Loucy (cell line): ENCODE data around the gene ADORA2A.

Experiments
- H2AFZ ChIP-seq: fragments of 200-600 bp; sonication (generic); 2 replicates; pipeline ENCODE4 v1.6.0; 2016; ENCODE audit warnings: antibody characterized with exemption, mild to moderate bottlenecking, low read length, moderate library complexity
- H3F3A ChIP-seq: fragments of 200-600 bp; 2 replicates; pipeline ENCODE4 v1.6.0; 2016; ENCODE audit warnings: antibody characterized with exemption, low read depth, mild to moderate bottlenecking
- H3K27me3 ChIP-seq: fragments of 200-600 bp; sonication (generic); 2 replicates; pipeline ENCODE4 v1.6.1; 2014; ENCODE audit warnings: low read length, mild to moderate bottlenecking; ENCODE audit not compliant: insufficient read depth, poor library complexity, severe bottlenecking
- H3K36me3 ChIP-seq: fragments of 200-600 bp; sonication (generic); 2 replicates; pipeline ENCODE4 v1.6.1; 2016; ENCODE audit warnings: low read length; ENCODE audit not compliant: insufficient read depth
- H3K4me1 ChIP-seq: fragments of 200-600 bp; sonication (generic); 2 replicates; pipeline ENCODE4 v1.5.1; 2014; ENCODE audit warnings: low read length, mild to moderate bottlenecking; ENCODE audit not compliant: insufficient read depth, poor library complexity, severe bottlenecking
- H3K4me2 ChIP-seq: fragments of 200-600 bp; sonication (generic); 2 replicates; pipeline ENCODE4 v1.6.0; 2014; ENCODE audit warnings: antibody characterized with exemption, low read length, low read depth, mild to moderate bottlenecking; ENCODE audit not compliant: poor library complexity, severe bottlenecking
- H3K4me3 ChIP-seq: fragments of 200-600 bp; sonication (generic); 2 replicates; pipeline ENCODE4 v1.5.1; 2014; ENCODE audit warnings: low read length, mild to moderate bottlenecking, mixed read lengths; ENCODE audit not compliant: poor library complexity, severe bottlenecking
- H3K79me2 ChIP-seq: fragments of 200-600 bp; sonication (generic); 2 replicates; pipeline ENCODE4 v1.6.1; 2014; ENCODE audit warnings: low read length; ENCODE audit not compliant: insufficient read depth
- H3K9ac ChIP-seq: fragments of 200-600 bp; sonication (generic); 2 replicates; pipeline ENCODE4 v1.6.0; 2014; ENCODE audit warnings: mild to moderate bottlenecking, low read depth, low read length, moderate library complexity; ENCODE audit not compliant: poor library complexity, severe bottlenecking
- H3K9me2 ChIP-seq: fragments of 200-600 bp; sonication (generic); replicated peaks from 2 replicates; pipeline ENCODE4 v1.6.1; 2016; ENCODE audit warnings: low read depth, low read length, mixed read lengths
- H3K9me3 ChIP-seq: fragments of 200-600 bp; sonication (generic); 2 replicates; pipeline ENCODE4 v1.6.1; 2014; ENCODE audit warnings: mild to moderate bottlenecking, antibody characterized with exemption, low read length, low read depth; ENCODE audit not compliant: insufficient read depth
- H4K20me1 ChIP-seq: fragments of 200-600 bp; sonication (generic); 2 replicates; pipeline ENCODE4 v1.6.0; 2014; ENCODE audit warnings: antibody characterized with exemption, low read length, mild to moderate bottlenecking; ENCODE audit not compliant: insufficient read depth, poor library complexity, severe bottlenecking
- CTCF ChIP-seq: fragments of 200-600 bp; sonication (generic); conservative IDR thresholded peaks from 2 replicates; pipeline ENCODE4 v1.5.1; 2014; ENCODE audit warnings: mild to moderate bottlenecking, antibody characterized with exemption, low read length
- EZH2phosphoT487 ChIP-seq: fragments of 200-600 bp; IDR thresholded peaks from 2 replicates; pipeline ENCODE4 v1.6.1; 2018; ENCODE audit warnings: antibody characterized with exemption, mild to moderate bottlenecking, moderate library complexity, borderline replicate concordance

ADORA2A gene

GRCh38 chr22:24444729-24445466 lies 17.5 kb downstream of the ADORA2A start:
- TF ChIP-seq EZH2phosphoT487: no peak
- no peak for TF ChIP-seq CTCF
- H3K4me2 ChIP-seq: peak overlapping the region; percentile 19
- H4K20me1 ChIP-seq: no peaks in the 10 kb centered on the region
- H3K27me3 ChIP-seq: no peaks in the 10 kb centered on the region
- H3K9me2 ChIP-seq: no peaks in the 10 kb centered on the region
- no peaks in the 10 kb centered on the region for H3K9me3 ChIP-seq
- H3F3A ChIP-seq: no peaks in the 10 kb centered on the region
- H2AFZ ChIP-seq: no peak overlapping the region
- peaks cover 62% of the 10 kb centered on the region for H3K4me1 ChIP-seq
- no peaks in the 10 kb centered on the region for H3K79me2 ChIP-seq
- H3K4me3 ChIP-seq: no peak overlapping the region
- no peaks in the 10 kb centered on the region for H3K36me3 ChIP-seq
- H3K9ac ChIP-seq: peak overlapping the region; percentile 37

- Histone ChIP-seq H3K9me3 (no peaks in the 10 kb centered on the region), H3K79me2 (no peaks in the 10 kb centered on the region), H3F3A (no peaks in the 10 kb centered on the region), H3K9me2 (no peaks in the 10 kb centered on the region), H3K9ac (peak overlapping the region; percentile 37), H3K4me3 (no peak overlapping the region), H3K27me3 (no peaks in the 10 kb centered on the region), H3K4me2 (peak overlapping the region; percentile 19), H3K36me3 (no peaks in the 10 kb centered on the region), H2AFZ (0 out of 2 replicates have a peak overlapping the region, but pooled peaks have one; percentile 6), H3K4me1 (peaks cover 62% of the 10 kb centered on the region), H4K20me1 (no peaks in the 10 kb centered on the region)
- no peak for TF ChIP-seq EZH2phosphoT487
- no peak for TF ChIP-seq CTCF
Measured at GRCh38 chr22:24445481-24446259, 18.3 kb downstream of the ADORA2A start.

- Histone ChIP-seq H3K27me3 (no peaks in the 10 kb centered on the region), H2AFZ (no peak overlapping the region), H3K36me3 (no peaks in the 10 kb centered on the region), H3F3A (no peaks in the 10 kb centered on the region), H4K20me1 (no peaks in the 10 kb centered on the region), H3K9me3 (no peaks in the 10 kb centered on the region), H3K9me2 (no peaks in the 10 kb centered on the region), H3K4me3 (no peak overlapping the region), H3K79me2 (no peaks in the 10 kb centered on the region), H3K4me2 (no peak overlapping the region), H3K4me1 (peaks cover 62% of the 10 kb centered on the region), H3K9ac (no peak overlapping the region)
- TF ChIP-seq EZH2phosphoT487 (no peak), CTCF (no peak)
Measured at GRCh38 chr22:24446260-24446611, 18.8 kb downstream of the ADORA2A start.
